Esophagus muscularis mucosa (tissue), 4 donors: ENCODE data around the gene POU2AF3.

Experiments
- EP300 ChIP-seq: sonication (generic); formaldehyde crosslinking; IDR thresholded peaks from one replicate; pipeline ENCODE4 v1.6.1; 2017; ENCODE audit warnings: antibody characterized with exemption
- POLR2A ChIP-seq: fragments of 450-650 bp; IDR thresholded peaks from one replicate; pipeline ENCODE4 v1.6.1; 2017; ENCODE audit warnings: antibody characterized with exemption, moderate library complexity, mild to moderate bottlenecking, low read depth
- POLR2AphosphoS5 ChIP-seq, 2 donors: sonication (generic); formaldehyde crosslinking; IDR thresholded peaks; one replicate each; pipeline ENCODE4 v1.6.1; 2017; ENCODE audit warnings: antibody characterized with exemption in 2 of 2
- TF ChIP-seq, protein P1 (sequence below), 3 experiments: fragments of 200-600 bp in 2 of 3; fragments of 450-650 bp in 1 of 3; sonication (generic) in 2 of 3; IDR thresholded peaks; one replicate each; pipeline ENCODE4 v1.5.1; 2017 to 2019; ENCODE audit warnings: antibody characterized with exemption in 3 of 3, mild to moderate bottlenecking in 2 of 3, moderate library complexity in 1 of 3

DNA sequence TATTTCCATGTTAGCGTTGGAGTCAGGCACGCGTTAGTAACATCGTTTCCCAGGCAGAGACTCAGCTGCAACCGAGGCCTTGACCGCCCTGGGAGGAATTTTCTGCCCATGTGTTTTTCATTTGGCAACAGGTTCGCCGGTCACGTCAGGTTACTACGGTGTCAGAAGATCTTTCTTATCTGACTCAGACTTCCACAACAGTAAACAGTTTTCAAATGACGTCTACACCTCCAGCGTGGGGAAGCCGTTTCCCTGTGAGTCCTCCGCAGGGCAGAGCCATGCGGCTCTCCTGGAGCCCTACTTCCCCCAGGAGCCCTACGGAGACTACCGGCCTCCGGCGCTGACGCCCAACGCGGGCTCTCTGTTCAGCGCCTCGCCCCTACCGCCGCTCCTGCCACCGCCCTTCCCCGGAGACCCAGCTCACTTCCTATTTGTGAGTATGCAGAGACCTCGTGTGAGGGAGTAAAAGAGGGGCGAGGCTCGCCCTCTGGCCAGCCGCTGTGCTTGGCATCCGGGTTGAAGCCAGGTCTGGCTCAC, 14.3 kb upstream of the POU2AF3 start:
- TF ChIP-seq, protein P1, sequence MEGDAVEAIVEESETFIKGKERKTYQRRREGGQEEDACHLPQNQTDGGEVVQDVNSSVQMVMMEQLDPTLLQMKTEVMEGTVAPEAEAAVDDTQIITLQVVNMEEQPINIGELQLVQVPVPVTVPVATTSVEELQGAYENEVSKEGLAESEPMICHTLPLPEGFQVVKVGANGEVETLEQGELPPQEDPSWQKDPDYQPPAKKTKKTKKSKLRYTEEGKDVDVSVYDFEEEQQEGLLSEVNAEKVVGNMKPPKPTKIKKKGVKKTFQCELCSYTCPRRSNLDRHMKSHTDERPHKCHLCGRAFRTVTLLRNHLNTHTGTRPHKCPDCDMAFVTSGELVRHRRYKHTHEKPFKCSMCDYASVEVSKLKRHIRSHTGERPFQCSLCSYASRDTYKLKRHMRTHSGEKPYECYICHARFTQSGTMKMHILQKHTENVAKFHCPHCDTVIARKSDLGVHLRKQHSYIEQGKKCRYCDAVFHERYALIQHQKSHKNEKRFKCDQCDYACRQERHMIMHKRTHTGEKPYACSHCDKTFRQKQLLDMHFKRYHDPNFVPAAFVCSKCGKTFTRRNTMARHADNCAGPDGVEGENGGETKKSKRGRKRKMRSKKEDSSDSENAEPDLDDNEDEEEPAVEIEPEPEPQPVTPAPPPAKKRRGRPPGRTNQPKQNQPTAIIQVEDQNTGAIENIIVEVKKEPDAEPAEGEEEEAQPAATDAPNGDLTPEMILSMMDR (IDR thresholded peaks at IDR 0.05) = no peak
- TF ChIP-seq POLR2AphosphoS5 (IDR thresholded peaks at IDR 0.05) (no peak), POLR2A (no peak), EP300 (no peak)
